ENCODE data around the gene OSBPL5.

Gene OSBPL5

GRCh38 chr11:3197044-3197695, 32.1 kb upstream of the OSBPL5 start:
- no peak for DNase-seq

GRCh38 chr11:3196161-3197043, 31.3 kb upstream of the OSBPL5 start:
- no peak for DNase-seq

DNA sequence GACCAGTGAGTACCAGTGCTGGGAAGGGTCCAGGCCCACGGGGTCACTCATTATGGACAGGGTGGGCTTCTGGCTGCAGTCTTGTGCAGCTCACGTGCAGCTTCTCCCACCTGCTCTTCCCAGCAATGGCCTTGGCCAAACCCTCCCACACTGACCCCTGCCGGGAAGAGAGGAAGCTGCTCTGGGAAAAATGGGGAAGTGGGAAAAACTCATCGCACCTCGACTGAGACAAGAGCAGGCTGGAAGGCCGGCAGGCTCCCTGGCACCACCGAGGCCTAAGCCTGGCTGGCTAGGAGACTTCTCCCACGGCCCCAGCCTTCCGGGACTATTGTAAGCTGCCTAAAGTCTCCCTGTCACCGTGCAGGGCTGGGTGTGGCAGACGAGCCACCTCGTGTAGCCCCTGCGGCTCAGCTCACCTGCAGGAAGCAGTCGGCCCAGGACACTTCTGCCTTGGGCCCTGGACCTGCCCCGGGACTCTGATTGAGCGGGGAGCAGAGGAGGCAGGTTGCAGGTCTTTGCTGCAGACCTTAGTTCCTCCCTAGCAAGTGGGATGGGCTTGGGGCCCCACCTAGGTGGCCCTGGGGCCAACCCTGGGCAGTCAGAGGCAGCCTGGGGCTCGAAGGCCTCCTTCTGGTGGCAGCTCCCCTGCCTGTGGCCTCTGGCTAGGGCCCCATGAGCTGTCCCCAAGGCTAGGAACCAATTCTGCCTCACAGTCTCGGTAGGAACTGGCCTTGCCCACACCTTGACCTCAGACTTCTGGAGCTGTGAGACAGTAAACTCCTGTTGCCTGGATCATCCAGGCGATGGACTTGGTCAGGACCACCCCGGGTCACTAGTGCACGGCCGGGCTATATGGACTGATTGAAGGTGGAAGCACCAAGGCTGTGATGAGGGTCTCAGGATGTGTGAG, 30.4 kb upstream of the OSBPL5 start:
- no peak for DNase-seq

DNA sequence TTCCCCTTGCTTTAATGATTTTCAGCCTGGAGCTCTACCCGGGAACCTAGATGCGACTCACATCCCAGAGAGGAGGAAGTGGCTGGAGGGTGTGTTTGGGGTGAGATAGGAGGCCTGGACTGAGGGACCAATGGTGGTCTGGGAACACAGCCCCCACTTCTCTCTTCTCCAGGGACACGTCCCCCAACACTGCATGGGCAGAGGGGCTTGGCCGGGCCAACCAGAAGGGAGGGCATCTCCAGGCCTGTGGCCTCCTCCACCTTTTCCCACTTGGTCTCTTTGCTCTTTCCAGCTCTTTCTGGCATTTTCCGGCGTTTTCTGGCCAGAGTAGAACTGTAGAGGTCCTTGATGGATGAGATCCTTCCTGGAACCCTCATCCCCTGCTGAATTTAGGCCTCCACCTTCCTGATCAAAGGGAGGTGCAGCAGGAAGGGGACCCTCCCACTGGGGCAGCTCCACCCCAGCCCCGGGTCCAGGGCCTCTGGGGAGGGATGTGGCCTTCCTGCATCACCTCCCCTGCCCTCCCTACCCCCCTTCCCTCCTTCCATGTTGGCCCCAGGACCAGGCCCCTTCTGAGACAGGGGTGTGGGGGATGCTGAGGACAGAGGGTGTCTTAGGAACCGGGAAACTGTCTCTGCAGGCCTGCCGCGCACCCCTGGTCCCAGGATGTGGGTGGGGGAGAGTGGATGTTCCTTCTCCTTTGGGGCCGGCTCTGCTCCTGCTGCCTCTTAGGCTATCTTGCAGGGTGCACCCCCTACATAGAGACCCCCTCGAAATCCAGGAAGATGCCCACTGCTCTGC, 29.1 kb upstream of the OSBPL5 start:
- no peak for DNase-seq

DNA sequence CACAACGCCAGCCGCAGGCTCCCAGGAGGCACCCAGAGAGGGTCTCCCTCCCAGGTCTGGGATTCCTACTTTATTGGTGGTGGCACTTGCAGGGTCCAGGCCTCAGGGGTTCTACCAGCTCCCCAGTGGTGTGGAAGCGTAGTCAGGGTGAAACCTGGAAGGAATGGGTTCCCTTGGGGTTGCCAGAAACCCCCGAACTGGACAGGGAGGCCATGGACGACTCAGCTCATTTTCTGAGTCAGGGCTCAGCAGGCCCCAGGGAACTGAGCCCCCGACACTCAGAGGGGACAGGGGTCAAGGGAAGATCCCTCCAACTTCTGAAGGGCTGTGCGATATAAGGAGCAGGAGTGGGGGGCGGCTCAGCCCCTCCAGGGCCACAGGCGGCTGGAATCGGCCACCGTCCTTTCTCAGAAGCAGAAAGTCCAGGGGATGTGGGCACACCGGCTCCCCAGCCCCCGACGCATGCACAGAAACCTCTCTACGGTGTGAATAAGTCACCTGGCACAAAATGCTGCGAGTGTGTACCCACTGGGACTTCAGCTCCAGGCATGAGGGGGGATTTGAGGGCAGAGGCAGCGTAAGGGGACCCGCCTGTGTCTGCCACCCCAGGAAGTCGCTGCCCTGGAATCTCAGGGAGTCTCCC, 28.4 kb upstream of the OSBPL5 start:
- DNase-seq = no peak

DNA sequence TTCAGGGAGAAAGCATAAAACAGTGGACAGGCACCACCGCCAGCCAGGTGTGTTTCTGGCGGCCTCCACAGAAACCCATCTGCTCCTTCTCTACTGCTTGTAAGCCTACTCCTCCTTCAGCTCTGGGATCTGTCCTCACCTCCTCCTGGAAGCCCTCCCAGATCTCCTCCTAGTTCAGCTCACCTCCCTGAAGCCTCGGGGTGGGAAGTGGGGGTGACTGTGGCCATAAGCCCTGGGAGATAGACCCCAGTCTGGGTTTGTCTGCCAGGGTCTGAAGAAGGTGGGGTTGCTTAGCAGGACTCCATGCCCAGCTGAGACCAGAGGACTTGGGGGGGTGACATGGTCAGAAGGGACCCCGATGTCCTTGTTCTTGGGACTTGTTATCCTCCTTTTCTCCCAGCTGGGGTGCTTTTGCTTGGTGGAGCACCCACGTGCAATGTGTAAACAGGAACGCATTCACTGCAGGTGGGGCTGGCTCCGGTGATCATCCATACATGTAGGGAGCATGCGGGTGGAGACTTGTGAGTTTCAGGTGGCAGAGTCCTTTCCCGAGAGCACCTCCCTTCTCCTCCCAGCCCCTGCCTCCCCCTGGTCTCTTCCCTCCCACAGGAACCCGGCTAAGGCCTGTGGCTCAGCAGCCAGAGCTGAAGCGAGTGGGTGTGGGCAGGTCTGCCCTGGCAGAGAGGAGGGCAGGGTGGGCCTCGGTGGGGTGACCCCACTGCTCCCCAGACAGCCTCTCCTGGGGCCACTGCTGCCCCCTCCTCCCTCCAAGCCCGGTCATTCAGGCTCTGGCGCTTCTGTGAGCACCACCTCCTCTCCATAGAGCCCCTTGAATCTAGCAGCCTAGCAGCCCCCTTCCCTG, 27.6 kb upstream of the OSBPL5 start:
- DNase-seq = no peak

- DNase-seq = no peak
Observed at GRCh38 chr11:3191586-3192324, 26.6 kb upstream of the OSBPL5 start.

- DNase-seq = no peak
Observed at GRCh38 chr11:3190600-3190999, 25.5 kb upstream of the OSBPL5 start.

DNA sequence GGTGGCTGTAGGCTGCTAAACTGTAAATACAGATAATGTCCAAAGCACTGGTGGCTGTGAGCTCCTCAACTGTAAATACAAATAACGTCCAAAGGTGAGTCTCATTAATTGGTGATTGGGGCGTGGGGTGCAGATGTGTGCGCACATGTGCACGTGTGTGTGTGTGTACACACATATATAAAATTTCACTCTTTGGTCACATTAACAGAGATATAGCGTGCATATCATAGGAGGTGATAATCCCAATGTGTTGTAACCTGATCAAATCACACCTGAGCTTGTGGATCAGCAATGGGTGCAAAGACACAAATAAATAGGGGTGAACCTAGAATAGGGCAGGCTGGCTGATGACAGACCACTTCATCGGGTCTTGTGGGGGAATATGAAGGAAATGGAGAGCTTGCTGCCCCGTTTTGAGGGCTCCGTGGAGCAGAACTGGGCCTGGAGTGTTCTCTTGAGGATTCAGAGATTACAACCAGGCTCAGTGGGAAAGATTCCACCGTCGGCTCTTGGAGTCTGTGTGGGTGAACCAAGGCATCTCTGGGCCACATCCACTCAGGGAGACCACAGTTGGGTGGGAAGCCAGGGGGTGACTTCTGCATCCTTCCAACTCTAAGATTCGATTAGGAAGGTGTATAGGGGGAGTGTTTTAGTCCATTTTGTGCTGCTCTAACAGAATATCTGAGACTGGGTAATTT, 24.9 kb upstream of the OSBPL5 start:
- DNase-seq = no peak

DNA sequence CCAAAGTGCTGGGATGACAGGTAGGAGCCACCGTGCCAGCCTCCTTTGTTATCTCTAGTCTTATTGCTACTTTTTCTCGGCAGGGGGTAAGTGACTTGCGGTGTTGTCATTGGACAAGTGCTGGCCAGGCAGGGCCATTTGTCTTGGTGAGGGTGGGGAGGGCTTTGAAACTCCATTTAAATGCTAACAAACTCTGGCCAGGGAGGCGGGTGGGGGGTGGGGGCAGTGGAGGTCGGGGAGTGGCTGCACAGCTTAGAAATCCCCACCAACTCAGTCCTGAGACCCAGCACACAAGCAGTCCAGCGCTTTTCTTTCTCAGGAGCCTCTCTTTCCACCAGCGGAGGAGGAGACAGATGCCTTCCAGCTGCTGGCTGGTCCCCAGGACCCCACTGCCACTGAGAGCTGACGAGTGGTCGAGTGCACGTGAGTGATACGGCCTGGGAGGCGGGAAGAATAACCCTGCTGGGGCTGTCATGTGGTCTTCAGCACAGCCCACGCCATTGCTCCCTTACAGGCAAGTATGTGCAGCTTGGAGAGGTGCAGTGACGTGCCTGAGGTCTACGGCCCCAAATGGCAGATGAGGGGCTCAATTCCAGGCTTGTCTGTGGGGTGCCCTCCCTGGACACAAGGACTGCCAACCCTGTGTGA, 24.2 kb upstream of the OSBPL5 start:
- DNase-seq = no peak

- DNase-seq = no peak
Observed at GRCh38 chr11:3188496-3189195, 23.5 kb upstream of the OSBPL5 start.

- no peak for DNase-seq
Observed at GRCh38 chr11:3186166-3186953, 21.2 kb upstream of the OSBPL5 start.

DNA sequence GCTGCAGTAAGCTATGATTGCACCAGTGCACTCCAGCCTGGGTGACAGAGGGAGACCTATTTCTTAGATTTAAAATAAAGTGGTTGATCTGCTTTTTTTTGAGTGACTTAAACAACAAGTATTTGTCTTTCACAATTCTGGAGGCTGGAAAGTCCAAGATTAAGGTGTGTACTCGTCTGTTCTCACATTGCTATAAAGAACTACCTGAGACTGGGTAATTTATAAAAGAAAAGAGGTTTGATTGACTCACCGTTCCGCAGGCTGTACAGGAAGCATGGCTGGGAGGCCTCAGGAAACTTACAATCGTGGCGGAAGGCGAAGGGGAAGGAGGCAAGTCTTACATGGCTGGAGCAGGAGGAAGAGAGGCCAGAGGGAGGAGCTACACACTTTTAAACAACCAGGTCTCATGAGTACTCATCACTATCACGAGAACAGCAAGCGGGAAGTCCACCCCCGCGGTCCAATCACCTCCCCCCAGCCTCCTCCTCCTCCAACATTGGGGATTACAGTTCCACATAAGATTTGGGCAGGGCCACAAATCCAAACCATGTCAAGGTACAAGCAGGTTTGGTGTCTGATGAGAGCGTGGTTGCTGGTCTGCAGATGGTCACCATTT, 19.7 kb upstream of the OSBPL5 start:
- DNase-seq = no peak

GRCh38 chr11:3183523-3183922, 18.4 kb upstream of the OSBPL5 start:
- DNase-seq = no peak

- DNase-seq = no peak
Observed at GRCh38 chr11:3182462-3182852, 17.3 kb upstream of the OSBPL5 start.

DNA sequence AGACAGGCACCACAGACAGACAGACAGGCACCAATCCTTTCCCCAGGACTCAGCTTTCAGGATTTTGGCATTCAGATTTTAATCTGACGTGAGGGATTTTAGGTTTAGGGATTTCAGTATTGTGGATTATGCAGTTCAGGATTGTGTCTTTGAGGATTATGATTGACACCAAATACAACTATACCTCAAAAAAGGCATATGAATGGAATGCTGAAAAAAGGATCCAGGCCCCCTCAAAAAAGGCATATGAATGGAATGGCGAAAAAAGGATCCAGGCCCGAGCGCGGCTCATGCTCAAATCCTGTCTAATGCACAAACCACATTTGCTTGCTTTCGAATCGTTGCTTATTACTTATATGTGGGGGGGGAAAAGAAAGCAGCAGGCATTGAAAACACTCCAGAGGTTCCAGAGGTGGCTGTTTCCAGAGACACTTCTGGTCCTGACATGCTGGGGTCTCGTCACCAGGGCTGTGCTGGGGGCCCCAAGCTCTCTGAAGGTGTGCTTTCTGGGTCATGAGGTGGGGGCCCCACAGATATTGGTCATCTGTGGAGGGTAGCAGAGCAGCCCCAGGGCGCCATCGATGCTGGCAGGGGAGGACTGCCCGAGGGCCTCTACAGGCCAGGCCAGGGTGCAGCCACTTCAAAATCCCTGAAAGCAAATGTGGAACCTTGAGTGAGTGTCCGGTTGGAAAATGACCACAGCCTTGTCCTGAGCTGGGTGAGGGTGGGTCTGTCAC, 16.8 kb upstream of the OSBPL5 start:
- DNase-seq = no peak

All from stimulated activated CD4-positive, alpha-beta T cell treated with anti-CD3 and anti-CD28 coated beads, Interleukin-15, amount 100 ng/mL, for 24 hours (primary cell).